HG03196 (cell line): ENCODE data around the gene BBLN.

ENCODE experiments used
- ATAC-seq: cut with Tn5 transposase; IDR thresholded peaks from one replicate; pipeline ENCODE4 v1.9.1; 2021; ENCODE audit not compliant: unreplicated experiment

BBLN gene

DNA sequence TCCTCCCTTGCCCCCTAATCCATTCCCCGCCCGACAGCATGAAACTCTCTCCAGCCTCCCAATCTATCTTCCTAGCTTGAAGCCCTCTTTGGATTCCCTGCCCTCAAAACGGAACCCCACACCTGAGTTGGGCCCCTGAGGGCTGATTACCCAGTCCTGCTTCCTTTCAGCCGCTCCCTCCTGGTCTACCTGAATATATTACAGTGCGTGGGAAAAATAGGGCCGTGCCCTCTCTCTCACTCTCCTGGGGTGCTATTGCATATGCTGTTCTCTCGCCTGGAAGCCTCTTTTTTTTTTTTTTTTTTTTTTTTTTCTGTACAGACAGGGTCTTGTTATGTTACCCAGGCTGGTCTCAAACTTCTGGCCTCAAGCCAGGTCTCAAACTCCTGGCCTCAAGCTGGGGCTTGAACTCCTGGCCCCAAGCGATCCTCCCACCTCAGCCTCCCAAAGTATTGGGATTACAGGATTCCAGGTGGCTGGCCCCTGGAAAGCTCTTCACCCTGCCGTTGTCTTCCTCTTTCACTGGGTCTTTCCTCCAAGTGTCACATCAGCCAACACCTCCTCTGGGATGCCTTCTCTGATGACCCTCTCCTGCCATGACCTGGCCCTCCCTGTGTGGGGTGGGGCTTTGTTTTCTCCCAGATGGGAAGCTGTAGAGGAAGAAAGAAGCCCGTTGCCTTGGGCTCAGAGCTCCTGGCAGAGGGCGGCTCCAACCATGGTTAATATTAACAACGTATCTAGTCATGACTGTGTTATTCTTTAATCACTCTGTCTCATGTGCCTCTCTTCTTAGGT lies 51.3 kb downstream of the BBLN start:
- no peak for ATAC-seq

DNA sequence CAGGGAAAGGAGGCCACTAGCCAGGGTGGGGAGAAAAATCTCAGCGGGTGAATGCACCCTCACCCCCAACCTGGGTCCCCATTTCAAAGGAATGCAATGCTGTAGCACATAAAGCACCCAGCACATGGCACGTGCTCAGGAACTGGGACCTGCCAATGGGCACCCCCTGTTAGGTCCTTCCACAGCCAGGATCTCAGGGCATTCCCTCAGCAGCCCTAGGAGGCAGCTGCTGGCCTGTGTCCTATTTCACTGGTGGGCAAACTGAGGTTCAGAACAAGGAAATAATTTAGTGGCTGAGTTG lies 51.9 kb downstream of the BBLN start:
- ATAC-seq, result no peak
